Stromal cell of bone marrow (primary cell): ENCODE measurements around the gene POU5F1.
"Not testable (repeated sequence)": the region's sequence is repeated elsewhere in the genome, so short reads cannot be mapped to it uniquely, and the experiment has no call there.

Source experiments
- DNase-seq: peaks from one replicate; pipeline ENCODE4 v3.0.0-alpha.2; 2012; ENCODE audit warnings: low read depth

The POU5F1 gene

GRCh38 chr6:31190488-31190887 is 20.0 kb upstream of the POU5F1 start:
- no peak for DNase-seq

DNA sequence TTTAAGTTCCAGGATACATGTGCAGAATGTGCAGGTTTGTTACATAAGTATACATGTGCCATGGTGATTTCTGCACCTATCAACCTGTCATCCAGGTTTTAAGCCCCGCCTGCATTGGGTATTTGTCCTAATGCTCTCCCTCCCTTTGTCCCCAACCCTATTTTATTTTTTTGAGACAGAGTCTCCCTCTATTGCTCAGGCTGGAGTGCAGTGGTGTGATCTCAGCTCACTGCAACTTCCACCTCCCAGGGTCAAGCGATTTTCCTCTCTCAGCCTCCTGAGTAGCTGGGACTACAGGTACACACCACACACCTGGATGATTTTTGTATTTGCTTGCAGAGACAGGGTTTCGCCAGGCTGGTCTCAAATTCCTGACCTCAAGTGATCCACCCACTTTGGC is 18.7 kb upstream of the POU5F1 start:
- DNase-seq: not testable (repeated sequence)

DNA sequence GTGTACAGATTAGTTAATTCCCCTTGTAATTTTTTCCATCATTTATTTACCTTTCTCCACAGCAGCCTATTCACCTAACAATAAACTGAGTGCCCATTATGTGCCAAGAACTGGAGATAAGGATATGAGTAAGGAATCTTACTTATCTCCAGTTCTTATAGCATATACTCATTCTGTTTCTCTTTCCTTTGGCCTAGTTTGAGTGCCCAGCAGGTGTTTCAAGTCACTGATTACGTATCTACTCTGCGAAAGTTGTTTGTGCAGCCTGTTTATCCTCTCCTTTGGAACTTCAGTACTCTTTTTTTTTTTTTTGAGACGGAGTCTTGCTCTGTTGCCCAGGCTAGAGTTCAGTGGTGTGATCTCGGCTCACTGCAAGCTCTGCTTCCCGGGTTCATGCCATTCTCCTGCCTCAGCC is 17.3 kb upstream of the POU5F1 start:
- no peak for DNase-seq

GRCh38 chr6:31186052-31186734 is 15.7 kb upstream of the POU5F1 start:
- DNase-seq: peak; percentile 50

GRCh38 chr6:31185695-31186051 is 15.2 kb upstream of the POU5F1 start:
- not testable (repeated sequence) for DNase-seq

GRCh38 chr6:31183859-31184258 is 13.4 kb upstream of the POU5F1 start:
- DNase-seq: not testable (repeated sequence)

- not testable (repeated sequence) for DNase-seq
Measured at GRCh38 chr6:31183287-31183686, 12.8 kb upstream of the POU5F1 start.

GRCh38 chr6:31180500-31180899 is 10.0 kb upstream of the POU5F1 start:
- peak; percentile 78 for DNase-seq

DNA sequence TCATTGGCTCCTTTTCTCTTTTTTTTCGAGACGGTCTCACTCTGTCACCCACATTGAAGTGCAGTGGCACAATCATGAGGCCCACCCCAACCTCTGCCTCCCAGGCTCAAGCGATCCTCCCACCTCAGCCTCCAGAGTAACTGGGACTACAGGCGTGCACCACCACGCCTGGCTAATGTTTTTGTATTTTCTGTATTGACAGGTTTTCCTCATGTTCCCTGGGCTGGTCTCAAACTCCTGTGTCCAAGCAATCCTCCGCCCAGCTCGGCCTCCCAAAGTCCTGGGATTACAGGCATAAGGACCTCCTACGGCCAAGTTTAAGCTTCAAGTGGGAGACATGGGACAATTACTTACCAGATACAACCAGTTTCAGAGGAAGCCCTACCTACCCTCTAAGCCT is 9.4 kb upstream of the POU5F1 start:
- no peak for DNase-seq

- DNase-seq: no peak
Measured at GRCh38 chr6:31179042-31179386, 8.5 kb upstream of the POU5F1 start.

DNA sequence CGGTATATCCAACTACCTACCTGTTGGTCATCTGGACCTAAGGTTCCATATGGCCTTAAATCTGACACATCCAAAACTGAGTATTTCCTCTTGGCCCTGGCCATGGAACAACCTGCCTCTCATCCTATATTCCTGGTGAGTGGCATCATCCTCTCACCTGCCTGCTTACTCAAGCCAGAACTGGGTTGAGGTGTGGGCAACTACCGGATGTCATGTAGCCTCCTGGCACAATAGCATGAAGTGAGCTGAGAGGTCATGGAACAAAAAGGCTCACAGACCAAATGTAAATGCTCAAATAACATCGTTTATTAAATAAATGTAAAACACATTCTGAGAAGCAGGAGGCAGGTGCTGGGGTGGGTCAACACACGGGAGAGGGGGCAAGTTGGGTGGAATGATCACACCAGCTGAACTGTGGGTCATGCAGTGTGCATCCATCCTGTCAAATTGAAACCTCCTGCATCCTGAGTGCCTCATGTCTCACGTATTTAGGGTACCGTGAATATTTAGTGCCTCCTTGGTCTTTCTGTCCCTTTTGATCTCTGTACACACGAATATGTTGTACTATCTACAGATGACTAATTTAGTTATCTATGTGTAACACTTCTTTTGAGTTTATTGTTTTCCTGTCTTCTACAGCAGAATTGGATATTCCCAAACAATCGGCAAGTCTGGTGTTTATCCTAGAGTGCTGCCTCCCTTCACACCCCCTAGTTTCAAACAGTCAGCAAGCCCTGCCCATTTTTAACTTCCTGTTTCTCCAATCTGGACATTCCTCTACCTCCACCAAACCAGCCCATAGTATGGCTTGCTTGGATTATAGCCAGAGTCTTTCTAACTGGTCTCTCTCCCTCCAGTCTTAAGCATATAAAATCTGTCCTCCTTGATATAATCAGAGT is 7.9 kb upstream of the POU5F1 start:
- DNase-seq: no peak

- DNase-seq: no peak
Measured at GRCh38 chr6:31175971-31176370, 5.5 kb upstream of the POU5F1 start.

GRCh38 chr6:31174378-31174777 is 3.9 kb upstream of the POU5F1 start:
- DNase-seq: no peak

GRCh38 chr6:31173406-31173805 is 2.9 kb upstream of the POU5F1 start:
- DNase-seq: no peak

DNA sequence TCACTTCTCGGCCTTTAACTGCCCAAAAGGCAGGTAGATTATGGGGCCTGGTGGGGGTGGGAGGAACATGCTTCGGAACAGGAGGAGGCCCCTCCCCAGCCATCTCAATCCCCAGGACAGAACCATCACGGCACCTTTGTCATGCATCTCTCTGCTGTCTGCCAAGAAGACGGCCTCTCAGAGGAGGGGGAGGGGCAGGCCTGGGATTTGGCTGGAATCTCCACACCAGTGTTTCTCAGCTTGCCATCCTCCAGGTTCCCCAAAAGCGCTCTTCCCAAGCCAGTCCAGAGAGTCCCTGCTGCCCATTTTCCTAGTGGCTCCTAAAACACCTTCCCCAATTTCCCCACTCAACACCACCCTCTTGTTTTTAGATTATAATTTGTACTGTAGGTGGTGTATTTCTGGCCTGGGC is 2.5 kb upstream of the POU5F1 start:
- DNase-seq: no peak

- no peak for DNase-seq
Measured at GRCh38 chr6:31171931-31172905, 1.7 kb upstream of the POU5F1 start.

GRCh38 chr6:31170987-31171671 is 647 bp upstream of the POU5F1 start:
- no peak for DNase-seq

DNA sequence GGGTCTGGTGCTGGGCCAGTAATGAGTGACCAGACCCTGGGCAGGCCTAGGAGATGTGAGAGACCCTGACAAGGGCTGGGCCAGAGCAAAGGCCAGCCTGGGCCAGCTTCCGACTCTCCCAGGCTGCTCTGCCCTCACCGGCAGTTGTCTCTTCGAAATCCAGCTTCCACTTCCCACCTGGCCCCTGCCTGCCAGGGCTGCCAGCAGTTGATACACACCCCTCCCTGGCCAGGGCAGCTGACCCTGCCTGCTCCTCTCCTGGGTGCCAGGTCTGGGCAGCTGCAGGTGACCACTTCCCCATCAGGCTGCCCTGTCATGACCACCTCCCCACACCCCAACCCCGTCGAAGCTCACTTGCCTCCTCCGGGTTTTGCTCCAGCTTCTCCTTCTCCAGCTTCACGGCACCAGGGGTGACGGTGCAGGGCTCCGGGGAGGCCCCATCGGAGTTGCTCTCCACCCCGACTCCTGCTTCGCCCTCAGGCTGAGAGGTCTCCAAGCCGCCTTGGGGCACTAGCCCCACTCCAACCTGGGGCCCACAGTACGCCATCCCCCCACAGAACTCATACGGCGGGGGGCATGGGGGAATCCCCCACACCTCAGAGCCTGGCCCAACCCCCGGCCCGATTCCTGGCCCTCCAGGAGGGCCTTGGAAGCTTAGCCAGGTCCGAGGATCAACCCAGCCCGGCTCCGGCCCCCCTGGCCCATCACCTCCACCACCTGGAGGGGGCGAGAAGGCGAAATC is 453 bp downstream of the POU5F1 start:
- not testable (repeated sequence) for DNase-seq

GRCh38 chr6:31169123-31169857 is 1.2 kb downstream of the POU5F1 start:
- no peak for DNase-seq

DNA sequence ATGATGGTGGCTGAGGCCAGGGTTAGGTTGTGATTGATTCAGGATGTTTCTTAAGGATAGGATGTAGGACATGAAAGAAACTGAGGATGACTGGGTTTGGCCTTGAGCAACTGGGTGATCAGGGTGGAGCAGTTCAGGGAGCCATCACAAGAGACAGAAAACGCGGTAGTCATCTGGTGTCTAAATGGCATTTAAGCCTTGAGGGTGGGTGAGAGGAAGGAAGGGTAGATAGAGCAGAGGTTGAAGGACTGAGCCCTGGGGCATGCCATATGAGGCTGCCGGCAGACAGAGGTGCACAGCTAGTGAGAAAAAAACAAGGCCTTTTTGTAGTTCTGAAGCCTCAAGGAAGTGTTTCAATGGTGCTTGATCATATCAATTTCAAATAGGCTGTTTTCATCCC is 1.9 kb downstream of the POU5F1 start:
- DNase-seq: no peak
